ENCODE measurements around the gene PRR22. TPM values are rescaled to one million over a fixed set of nuclear protein-coding genes. Genes with fewer than 3 reads are reported as not detected.

The PRR22 gene
- total RNA-seq, 1 experiment from 2014 or later = 8.1 TPM

- TF ChIP-seq CTCF (conservative IDR thresholded peaks at IDR 0.05) = no peak
- Histone ChIP-seq H2AFZ (ENCODE audit: low read length) (no peak overlapping the region), H3T11ph (ENCODE audit: low read length) (no peak overlapping the region), H3K27ac (ENCODE audit: insufficient read length, low read depth, low read length) (no peak overlapping the region), H2BK12ac (ENCODE audit: insufficient read length, low read depth, low read length) (no peak overlapping the region), H3K79me2 (ENCODE audit: insufficient read depth, low read length) (no peaks in the 10 kb centered on the region), H3K18ac (ENCODE audit: insufficient read length, low read depth, low read length) (no peak overlapping the region), H4K5ac (ENCODE audit: insufficient read length, low read depth, low read length) (no peak overlapping the region), H4K8ac (replicated peaks; ENCODE audit: insufficient read length, low read depth, low read length) (no peak overlapping the region), H2BK15ac (ENCODE audit: low read depth, low read length) (no peak overlapping the region), H2BK20ac (ENCODE audit: low read depth, low read length, poor library complexity, severe bottlenecking) (no peak overlapping the region), H3K9ac (ENCODE audit: extremely low read depth, insufficient read length, low read length) (no peak overlapping the region), H3K9me3 (ENCODE audit: control insufficient read depth, low read depth, low read length) (no peaks in the 10 kb centered on the region), H3K4ac (ENCODE audit: low read depth, low read length) (no peak overlapping the region), H3K4me1 (ENCODE audit: insufficient read depth, low read length) (no peaks in the 10 kb centered on the region), H3K56ac (ENCODE audit: insufficient read length, low read depth, low read length) (no peak overlapping the region), H2BK5ac (ENCODE audit: insufficient read length, low read length) (no peak overlapping the region), H3K23me2 (ENCODE audit: insufficient read length, low read depth, low read length, poor library complexity, severe bottlenecking) (no peaks in the 10 kb centered on the region), H2BK120ac (ENCODE audit: low read depth, low read length, poor library complexity, severe bottlenecking) (no peak overlapping the region), H3K23ac (ENCODE audit: insufficient read length, low read depth, low read length) (no peak overlapping the region), H4K91ac (ENCODE audit: insufficient read length, low read depth, low read length) (no peak overlapping the region), H3K79me1 (ENCODE audit: insufficient read depth, low read depth, low read length, poor library complexity, severe bottlenecking) (no peaks in the 10 kb centered on the region), H3K27me3 (ENCODE audit: insufficient read depth, low read length) (no peaks in the 10 kb centered on the region), H3K4me2 (ENCODE audit: insufficient read depth, insufficient read length, low read length) (no peak overlapping the region), H4K20me1 (ENCODE audit: control insufficient read depth, insufficient read depth, insufficient read length) (no peaks in the 10 kb centered on the region), H2AK5ac (ENCODE audit: insufficient read length, low read length) (no peak overlapping the region), H3K14ac (ENCODE audit: insufficient read depth, low read length) (no peak overlapping the region)
- Mint-ChIP-seq H3K4me1 (0 out of 4 replicates have a peak, but pooled peaks cover 0 to 2% of the 10 kb centered on the region in 2 experiments), H3K27me3 (ENCODE audit: low read depth) (peaks cover 24% of the 10 kb centered on the region), H3K27ac (no peak overlapping the region), H3K9me3 (0 out of 5 replicates have a peak, but pooled peaks cover 0 to 3% of the 10 kb centered on the region in 2 experiments), H3K36me3 (ENCODE audit: insufficient read depth in 1 of 3, low read depth in 3 of 3) (no peaks in the 10 kb centered on the region), H3K4me3 (no peak overlapping the region)
- DNase-seq = no peak
- WGBS (ENCODE audit: extremely low coverage, insufficient read length, low lambda C conversion rate) = no CpG with 5 or more reads among the region's 19 CpGs
Observed at GRCh38 chr19:5742051-5742450, 42.5 kb downstream of the PRR22 start.

Data from H9 (cell line).